Right hindlimb (tissue), 1 donor: ENCODE measurements around the gene MAP2K5.

Experiments used
- DNase-seq: peaks from one replicate; pipeline ENCODE4 v3.0.0-alpha.2; 2018

The MAP2K5 gene

GRCh38 chr15:67731112-67731721 lies 188.7 kb downstream of the MAP2K5 start:
- no peak for DNase-seq

- DNase-seq = no peak
Observed at GRCh38 chr15:67732164-67732563, 189.7 kb downstream of the MAP2K5 start.

- no peak for DNase-seq
Observed at GRCh38 chr15:67732671-67733374, 190.3 kb downstream of the MAP2K5 start.

- DNase-seq = no peak
Observed at GRCh38 chr15:67735896-67736295, 193.4 kb downstream of the MAP2K5 start.

- DNase-seq = no peak
Observed at GRCh38 chr15:67736810-67737209, 194.3 kb downstream of the MAP2K5 start.

GRCh38 chr15:67738056-67738455 lies 195.6 kb downstream of the MAP2K5 start:
- DNase-seq = no peak

GRCh38 chr15:67740405-67740804 lies 197.9 kb downstream of the MAP2K5 start:
- DNase-seq = no peak

GRCh38 chr15:67741308-67741707 lies 198.8 kb downstream of the MAP2K5 start:
- DNase-seq = no peak

GRCh38 chr15:67743558-67743957 lies 201.1 kb downstream of the MAP2K5 start:
- no peak for DNase-seq

GRCh38 chr15:67744331-67745072 lies 202.0 kb downstream of the MAP2K5 start:
- no peak for DNase-seq

GRCh38 chr15:67745073-67746006 lies 202.8 kb downstream of the MAP2K5 start:
- no peak for DNase-seq

GRCh38 chr15:67746022-67746421 lies 203.5 kb downstream of the MAP2K5 start:
- DNase-seq = no peak

- DNase-seq = no peak
Observed at GRCh38 chr15:67746450-67746849, 203.9 kb downstream of the MAP2K5 start.

- no peak for DNase-seq
Observed at GRCh38 chr15:67747921-67748320, 205.4 kb downstream of the MAP2K5 start.

GRCh38 chr15:67750371-67750770 lies 207.9 kb downstream of the MAP2K5 start:
- no peak for DNase-seq

- no peak for DNase-seq
Observed at GRCh38 chr15:67753891-67754290, 211.4 kb downstream of the MAP2K5 start.

- no peak for DNase-seq
Observed at GRCh38 chr15:67755264-67755663, 212.8 kb downstream of the MAP2K5 start.

- no peak for DNase-seq
Observed at GRCh38 chr15:67755936-67756335, 213.4 kb downstream of the MAP2K5 start.

- no peak for DNase-seq
Observed at GRCh38 chr15:67758619-67759300, 216.3 kb downstream of the MAP2K5 start.

- DNase-seq = no peak
Observed at GRCh38 chr15:67760901-67761300, 218.4 kb downstream of the MAP2K5 start.

- DNase-seq = no peak
Observed at GRCh38 chr15:67761343-67761742, 218.8 kb downstream of the MAP2K5 start.
